ENCODE results near the gene KRTAP20-3. TPM values are rescaled to one million over a fixed set of nuclear protein-coding genes. Genes with fewer than 3 reads are reported as not detected.

Gene KRTAP20-3
- total RNA-seq, 1 donor from 2014 or later, result not detected

DNA sequence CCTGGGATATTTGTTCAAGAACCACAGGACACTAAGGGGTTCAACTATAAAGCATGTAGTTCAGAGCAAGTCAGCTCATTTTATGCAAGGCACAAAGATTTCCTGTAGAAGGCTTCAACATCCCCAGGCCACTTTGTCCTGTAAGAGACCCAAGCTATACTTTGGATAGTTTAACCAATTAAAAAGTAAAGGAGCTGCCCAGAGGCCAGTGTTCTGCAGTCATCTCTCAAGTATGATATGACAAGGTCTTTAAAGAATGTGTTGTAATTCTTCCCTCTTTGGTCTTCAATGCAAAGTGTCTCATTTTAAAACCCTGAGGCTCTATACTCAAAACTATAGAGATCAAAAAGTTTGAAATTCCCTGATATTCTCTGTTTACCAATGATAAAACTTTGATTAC is 34.1 kb downstream of the KRTAP20-3 start:
- no peak for FAIRE-seq
- peak overlapping the region; percentile 36 for H3K27ac Mint-ChIP-seq (ENCODE audit: unreplicated experiment)
- TF ChIP-seq EZH2 (IDR thresholded peaks at IDR 0.05; ENCODE audit: insufficient read depth, low read length), result no peak
- no peak for TF ChIP-seq CTCF (IDR thresholded peaks at IDR 0.05; ENCODE audit: insufficient read depth, low read depth, low read length)
- Histone ChIP-seq H3K4me1 (ENCODE audit: insufficient read depth, low read length) (no peaks in the 10 kb centered on the region), H3K9me3 (ENCODE audit: insufficient read depth, low read depth, low read length) (no peaks in the 10 kb centered on the region), H2AFZ (ENCODE audit: low read depth, low read length) (no peak overlapping the region), H4K20me1 (ENCODE audit: insufficient read depth, low read length) (no peaks in the 10 kb centered on the region), H3K36me3 (ENCODE audit: insufficient read depth, low read length) (no peaks in the 10 kb centered on the region), H3K4me2 (ENCODE audit: low read length) (no peak overlapping the region), H3K79me2 (ENCODE audit: insufficient read depth, low read length) (no peaks in the 10 kb centered on the region), H3K9ac (ENCODE audit: low read length) (no peak overlapping the region), H3K27ac (ENCODE audit: low read depth, low read length) (no peak overlapping the region), H3K27me3 (ENCODE audit: insufficient read depth, low read length) (no peaks in the 10 kb centered on the region), H3K4me3 (ENCODE audit: insufficient read depth, low read depth, low read length) (no peak overlapping the region)
- H3K36me3 Mint-ChIP-seq (ENCODE audit: low read depth, unreplicated experiment), result no peaks in the 10 kb centered on the region
- DNase-seq (ENCODE audit: low read depth), result no peak
- H3K4me1 Mint-ChIP-seq (ENCODE audit: low read depth, unreplicated experiment), result peaks cover 19% of the 10 kb centered on the region
- no peak overlapping the region for H3K4me3 Mint-ChIP-seq (ENCODE audit: unreplicated experiment)
- no peaks in the 10 kb centered on the region for H3K9me3 Mint-ChIP-seq (ENCODE audit: unreplicated experiment)
- H3K27me3 Mint-ChIP-seq (ENCODE audit: low read depth, unreplicated experiment), result no peaks in the 10 kb centered on the region

DNA sequence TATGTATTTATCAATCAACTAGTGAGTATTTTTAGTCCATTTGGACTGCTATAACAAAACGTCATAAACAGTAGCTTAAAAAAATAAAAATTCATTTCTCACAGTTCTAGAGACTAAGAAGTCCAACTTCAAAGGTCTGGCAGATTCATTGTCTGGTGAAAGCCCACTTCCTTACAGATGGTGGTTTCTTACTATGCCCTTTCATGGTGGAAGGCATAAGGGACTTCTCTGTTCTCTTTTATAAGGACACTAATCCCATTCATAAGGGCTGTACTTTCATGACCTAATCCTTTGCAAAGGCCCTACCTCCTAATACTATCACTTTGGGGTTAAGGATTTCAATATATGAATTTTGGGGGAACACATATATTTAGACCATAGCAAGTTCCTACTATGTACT is 37.9 kb downstream of the KRTAP20-3 start:
- H3K36me3 ChIP-seq (ENCODE audit: insufficient read depth, low read length), result no peaks in the 10 kb centered on the region
- FAIRE-seq (no peak), DNase-seq (ENCODE audit: low read depth) (no peak)
- Mint-ChIP-seq H3K9me3 (ENCODE audit: unreplicated experiment) (no peaks in the 10 kb centered on the region), H3K4me1 (ENCODE audit: low read depth, unreplicated experiment) (peaks cover 16% of the 10 kb centered on the region), H3K4me3 (ENCODE audit: unreplicated experiment) (no peak overlapping the region), H3K27ac (ENCODE audit: unreplicated experiment) (no peak overlapping the region), H3K27me3 (ENCODE audit: low read depth, unreplicated experiment) (no peaks in the 10 kb centered on the region), H3K36me3 (ENCODE audit: low read depth, unreplicated experiment) (no peaks in the 10 kb centered on the region)
- H3K9ac ChIP-seq (ENCODE audit: low read length), result no peak overlapping the region
- H3K4me1 ChIP-seq (ENCODE audit: insufficient read depth, low read length), result no peaks in the 10 kb centered on the region
- H3K27me3 ChIP-seq (ENCODE audit: insufficient read depth, low read length), result no peaks in the 10 kb centered on the region
- H3K4me3 ChIP-seq (ENCODE audit: insufficient read depth, low read depth, low read length), result no peak overlapping the region
- no peak overlapping the region for H3K4me2 ChIP-seq (ENCODE audit: low read length)
- no peaks in the 10 kb centered on the region for H3K9me3 ChIP-seq (ENCODE audit: insufficient read depth, low read depth, low read length)
- H3K27ac ChIP-seq (ENCODE audit: low read depth, low read length), result no peak overlapping the region
- no peaks in the 10 kb centered on the region for H4K20me1 ChIP-seq (ENCODE audit: insufficient read depth, low read length)
- no peak overlapping the region for H2AFZ ChIP-seq (ENCODE audit: low read depth, low read length)
- TF ChIP-seq CTCF (IDR thresholded peaks at IDR 0.05; ENCODE audit: insufficient read depth, low read depth, low read length) (no peak), EZH2 (IDR thresholded peaks at IDR 0.05; ENCODE audit: insufficient read depth, low read length) (no peak)
- no peaks in the 10 kb centered on the region for H3K79me2 ChIP-seq (ENCODE audit: insufficient read depth, low read length)

DNA sequence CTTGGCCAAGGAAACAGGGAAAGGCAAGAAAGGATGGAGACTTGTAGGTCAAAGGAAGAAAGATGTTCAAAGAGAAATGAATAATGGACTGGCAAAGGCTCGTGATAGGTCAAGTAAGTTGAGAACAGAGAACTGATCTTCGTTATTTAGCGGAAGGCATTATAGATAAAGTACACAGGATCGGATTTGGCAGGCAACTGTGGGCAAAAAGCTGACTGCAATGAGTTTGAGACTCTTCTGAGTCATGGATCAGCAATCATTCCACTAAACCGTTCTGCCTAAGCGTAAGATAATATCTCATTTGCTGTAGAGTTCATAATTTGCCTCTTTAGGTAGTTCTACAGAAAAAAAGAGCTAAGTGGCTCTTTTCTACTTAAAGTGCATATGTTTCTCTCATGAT is 41.8 kb downstream of the KRTAP20-3 start:
- FAIRE-seq, result no peak
- DNase-seq (ENCODE audit: low read depth), result no peak
- no peaks in the 10 kb centered on the region for H3K27me3 Mint-ChIP-seq (ENCODE audit: low read depth, unreplicated experiment)
- no peaks in the 10 kb centered on the region for H3K4me1 ChIP-seq (ENCODE audit: insufficient read depth, low read length)
- H3K36me3 Mint-ChIP-seq (ENCODE audit: low read depth, unreplicated experiment), result no peaks in the 10 kb centered on the region
- TF ChIP-seq EZH2 (IDR thresholded peaks at IDR 0.05; ENCODE audit: insufficient read depth, low read length) (no peak), CTCF (IDR thresholded peaks at IDR 0.05; ENCODE audit: insufficient read depth, low read depth, low read length) (no peak)
- no peaks in the 10 kb centered on the region for H3K36me3 ChIP-seq (ENCODE audit: insufficient read depth, low read length)
- no peaks in the 10 kb centered on the region for H3K9me3 Mint-ChIP-seq (ENCODE audit: unreplicated experiment)
- no peak overlapping the region for H3K9ac ChIP-seq (ENCODE audit: low read length)
- H3K27me3 ChIP-seq (ENCODE audit: insufficient read depth, low read length), result no peaks in the 10 kb centered on the region
- H3K4me3 Mint-ChIP-seq (ENCODE audit: unreplicated experiment), result no peak overlapping the region
- H3K4me2 ChIP-seq (ENCODE audit: low read length), result no peak overlapping the region
- no peaks in the 10 kb centered on the region for H4K20me1 ChIP-seq (ENCODE audit: insufficient read depth, low read length)
- no peaks in the 10 kb centered on the region for H3K4me1 Mint-ChIP-seq (ENCODE audit: low read depth, unreplicated experiment)
- no peak overlapping the region for H2AFZ ChIP-seq (ENCODE audit: low read depth, low read length)
- peaks cover 2% of the 10 kb centered on the region for H3K9me3 ChIP-seq (ENCODE audit: insufficient read depth, low read depth, low read length)
- no peak overlapping the region for H3K27ac Mint-ChIP-seq (ENCODE audit: unreplicated experiment)
- no peaks in the 10 kb centered on the region for H3K79me2 ChIP-seq (ENCODE audit: insufficient read depth, low read length)
- no peak overlapping the region for H3K27ac ChIP-seq (ENCODE audit: low read depth, low read length)
- no peak overlapping the region for H3K4me3 ChIP-seq (ENCODE audit: insufficient read depth, low read depth, low read length)
